ENCODE results near the gene WDR48. TPM values are rescaled to one million over a fixed set of nuclear protein-coding genes. Genes with fewer than 3 reads are reported as not detected.

The WDR48 gene
- total and polyA plus RNA-seq, 2 experiments from 2014 or later: 27.2 to 54.3 TPM

GRCh38 chr3:39112535-39112934 lies 60.7 kb downstream of the WDR48 start (continued):
- TF ChIP-seq ZNF462 (CRISPR knock-in tag; IDR thresholded peaks at IDR 0.05) (no peak), POLR2AphosphoS5 (IDR thresholded peaks at IDR 0.05; ENCODE audit: low read depth) (no peak), CREB1 (CRISPR knock-in tag; IDR thresholded peaks at IDR 0.05; ENCODE audit: low read depth) (no peak), JUNB (IDR thresholded peaks at IDR 0.05; ENCODE audit: unreplicated experiment) (no peak), EZH2phosphoT487 (IDR thresholded peaks at IDR 0.05; ENCODE audit: unreplicated experiment) (no peak), NANOG (IDR thresholded peaks at IDR 0.05; ENCODE audit: borderline replicate concordance) (no peak), EZH2 (IDR thresholded peaks at IDR 0.05; ENCODE audit: low read depth, unreplicated experiment) (no peak), ETS1 (IDR thresholded peaks at IDR 0.05) (no peak)

GRCh38 chr3:39113291-39113690 lies 61.5 kb downstream of the WDR48 start:
- Histone ChIP-seq H3K4me1 (ENCODE audit: insufficient read depth) (no peaks in the 10 kb centered on the region), H2AFZ (no peak overlapping the region), H3F3A (replicated peaks; ENCODE audit: low read depth) (no peaks in the 10 kb centered on the region), H3K36me3 (ENCODE audit: insufficient read depth) (no peaks in the 10 kb centered on the region), H4K20me1 (replicated peaks; ENCODE audit: insufficient read depth) (no peaks in the 10 kb centered on the region), H3K27me3 (ENCODE audit: insufficient read depth) (no peaks in the 10 kb centered on the region), H3K27ac (ENCODE audit: low read depth) (no peak overlapping the region), H3K9me2 (ENCODE audit: insufficient read depth) (no peaks in the 10 kb centered on the region), H3K4me3 (no peak overlapping the region), H3K4me2 (no peak overlapping the region), H3K79me2 (replicated peaks; ENCODE audit: insufficient read depth) (no peaks in the 10 kb centered on the region)
- Mint-ChIP-seq H3K4me3 (no peak overlapping the region), H3K27ac (no peak overlapping the region), H3K27me3 (ENCODE audit: insufficient read depth, low read depth, poor library complexity) (peaks cover 2% of the 10 kb centered on the region), H3K36me3 (ENCODE audit: low read depth) (no peaks in the 10 kb centered on the region), H3K9me3 (no peaks in the 10 kb centered on the region; the same call in 1 of the 3 replicates), H3K4me1 (peaks cover 5% of the 10 kb centered on the region)
- no peak for DNase-seq (ENCODE audit: low spot score)
- ATAC-seq: no peak
- no peak for TF ChIP-seq STAT1 (IDR thresholded peaks at IDR 0.05; ENCODE audit: unreplicated experiment)
- no peak for TF ChIP-seq ETS1 (IDR thresholded peaks at IDR 0.05)
- no peak for TF ChIP-seq ZNF114 (CRISPR knock-in tag; IDR thresholded peaks at IDR 0.05)
- no peak for TF ChIP-seq CTCF (conservative IDR thresholded peaks at IDR 0.05; ENCODE audit: low read depth in 2 of 2)
- TF ChIP-seq ZNF331 (CRISPR knock-in tag; IDR thresholded peaks at IDR 0.05; ENCODE audit: low read depth): no peak
- TF ChIP-seq CREB1 (CRISPR knock-in tag; IDR thresholded peaks at IDR 0.05; ENCODE audit: low read depth): no peak

All from GM23338 (cell line).